Measurements from ENCODE around the gene GPR137. TPM values are rescaled to one million over a fixed set of nuclear protein-coding genes. Genes with fewer than 3 reads are reported as not detected.

Gene GPR137
- total RNA-seq, 4 donors from 2014 or later: 12.5 to 25.7 (median 20.0) TPM

- 77 to 86% methylated on average over 3 of the region's 3 CpGs for WGBS, 2 donors
- Histone ChIP-seq H3K27me3 (no peaks in the 10 kb centered on the region), H3K27ac (no peak overlapping the region), H3K4me3 (no peak overlapping the region), H3K36me3 (peaks cover 0 to 5% (median 0%) of the 10 kb centered on the region in 3 donors), H3K4me1 (peaks cover 0 to 30% (median 11%) of the 10 kb centered on the region in 4 donors), H3K9me3 (peaks cover 0 to 5% (median 0%) of the 10 kb centered on the region in 4 donors)
- DNase-seq (ENCODE audit: low spot score in 2 of 2): no peak
- TF ChIP-seq EP300 (IDR thresholded peaks at IDR 0.05): no peak
Measured at GRCh38 chr11:64327993-64328392, 42.3 kb downstream of the GPR137 start.

- no peaks in the 10 kb centered on the region for H3K27me3 ChIP-seq
- peaks cover 0 to 5% (median 0%) of the 10 kb centered on the region in 4 donors for H3K9me3 ChIP-seq
- WGBS, 2 donors: 75 to 80% methylated on average over 11 of the region's 11 CpGs
- H3K4me1 ChIP-seq: peaks cover 0 to 30% (median 11%) of the 10 kb centered on the region in 4 donors
- H3K4me3 ChIP-seq: no peak overlapping the region
- H3K27ac ChIP-seq: no peak overlapping the region
- no peak for DNase-seq (ENCODE audit: low spot score in 2 of 2)
- no peaks in the 10 kb centered on the region for H3K36me3 ChIP-seq
- TF ChIP-seq CTCF (IDR thresholded peaks at IDR 0.05) (no peak), POLR2A (IDR thresholded peaks at IDR 0.05) (no peak), EP300 (IDR thresholded peaks at IDR 0.05) (no peak)
Measured at GRCh38 chr11:64330888-64331287, 45.2 kb downstream of the GPR137 start.

- H3K4me3 ChIP-seq: no peak overlapping the region
- peak in 1 of 2 donors; percentile 42 for DNase-seq (ENCODE audit: low spot score in 2 of 2)
- H3K36me3 ChIP-seq: no peaks in the 10 kb centered on the region
- H3K27ac ChIP-seq: no peak overlapping the region
- WGBS, 2 donors: 28 to 29% methylated on average over 11 to 12 of the region's 20 CpGs
- peaks cover 0 to 5% (median 0%) of the 10 kb centered on the region in 4 donors for H3K9me3 ChIP-seq
- no peak for TF ChIP-seq EP300 (IDR thresholded peaks at IDR 0.05)
- peak; percentile 17 to 45 (median 28) for TF ChIP-seq CTCF (IDR thresholded peaks at IDR 0.05)
- no peaks in the 10 kb centered on the region for H3K27me3 ChIP-seq
- peaks cover 0 to 30% (median 11%) of the 10 kb centered on the region in 4 donors for H3K4me1 ChIP-seq
Measured at GRCh38 chr11:64331569-64332371, 46.1 kb downstream of the GPR137 start.

GRCh38 chr11:64333556-64333955, 47.9 kb downstream of the GPR137 start:
- TF ChIP-seq EP300 (IDR thresholded peaks at IDR 0.05): no peak
- TF ChIP-seq POLR2A (IDR thresholded peaks at IDR 0.05): no peak
- TF ChIP-seq CTCF (IDR thresholded peaks at IDR 0.05): no peak
- no peaks in the 10 kb centered on the region for H3K9me3 ChIP-seq
- peaks cover 0 to 30% (median 11%) of the 10 kb centered on the region in 4 donors for H3K4me1 ChIP-seq
- 88 to 89% methylated on average over 8 of the region's 8 CpGs for WGBS, 2 donors
- H3K27me3 ChIP-seq: no peaks in the 10 kb centered on the region
- no peaks in the 10 kb centered on the region for H3K36me3 ChIP-seq
- no peak for DNase-seq (ENCODE audit: low spot score in 2 of 2)
- H3K4me3 ChIP-seq: no peak overlapping the region
- no peak overlapping the region for H3K27ac ChIP-seq

GRCh38 chr11:64334764-64335735, 49.4 kb downstream of the GPR137 start:
- WGBS, 2 donors: 66 to 67% methylated on average over 13 of the region's 13 CpGs
- H3K27ac ChIP-seq: no peak overlapping the region
- TF ChIP-seq CTCF (IDR thresholded peaks at IDR 0.05) (no peak), POLR2A (IDR thresholded peaks at IDR 0.05) (no peak), EP300 (IDR thresholded peaks at IDR 0.05) (no peak)
- no peak for DNase-seq (ENCODE audit: low spot score in 2 of 2)
- no peak overlapping the region for H3K4me3 ChIP-seq
- no peaks in the 10 kb centered on the region for H3K36me3 ChIP-seq
- peaks cover 0 to 21% (median 8%) of the 10 kb centered on the region in 4 donors for H3K4me1 ChIP-seq
- H3K9me3 ChIP-seq: no peaks in the 10 kb centered on the region
- H3K27me3 ChIP-seq: no peaks in the 10 kb centered on the region

Measured in tibial nerve (tissue), 4 donors.